ENCODE data around the gene PPA1.

DNA sequence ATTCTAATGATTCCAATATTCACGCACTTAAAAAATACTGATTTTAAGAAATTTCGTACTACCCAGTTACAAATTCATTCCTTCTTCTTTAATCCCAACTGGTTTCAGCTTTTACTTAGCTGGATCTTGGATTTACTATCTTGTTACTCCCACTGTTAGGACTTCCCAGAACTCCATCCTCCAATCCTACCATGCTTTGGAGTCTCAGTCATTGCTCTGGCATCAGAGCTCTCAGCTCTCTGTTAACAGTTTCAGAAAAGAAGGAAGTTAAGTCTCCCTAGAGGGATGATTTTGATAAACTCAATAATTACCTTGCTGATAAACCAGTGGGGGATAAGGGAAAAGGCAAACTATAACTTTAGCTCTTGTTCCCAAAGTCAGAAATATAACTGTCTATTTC, 9.5 kb downstream of the PPA1 start:
- no peak for TF ChIP-seq TAF1 (IDR thresholded peaks at IDR 0.05; ENCODE audit: low read depth, low read length)
- TF ChIP-seq POLR2A (IDR thresholded peaks at IDR 0.05; ENCODE audit: low read depth, low read length): no peak
- no peak for TF ChIP-seq POLR2AphosphoS5 (IDR thresholded peaks at IDR 0.05; ENCODE audit: low read depth, low read length)
- no peak for TF ChIP-seq SPI1 (IDR thresholded peaks at IDR 0.05; ENCODE audit: low read depth, low read length)
- TF ChIP-seq PAX5 (IDR thresholded peaks at IDR 0.05; ENCODE audit: insufficient read depth, low read length, severe bottlenecking): no peak
- no peak for TF ChIP-seq POU2F2 (IDR thresholded peaks at IDR 0.05; ENCODE audit: low read depth, low read length)
